SH-SY5Y (cell line): Measurements from ENCODE around the gene LSR.

Source experiments
- GATA2 ChIP-seq: IDR thresholded peaks from 2 replicates; pipeline ENCODE4 v1.6.1; 2011; ENCODE audit warnings: mild to moderate bottlenecking, low read depth, low read length
- GATA3 ChIP-seq: IDR thresholded peaks from 2 replicates; pipeline ENCODE4 v1.6.1; 2011; ENCODE audit warnings: low read depth, mild to moderate bottlenecking, low read length, moderate library complexity

LSR gene

DNA sequence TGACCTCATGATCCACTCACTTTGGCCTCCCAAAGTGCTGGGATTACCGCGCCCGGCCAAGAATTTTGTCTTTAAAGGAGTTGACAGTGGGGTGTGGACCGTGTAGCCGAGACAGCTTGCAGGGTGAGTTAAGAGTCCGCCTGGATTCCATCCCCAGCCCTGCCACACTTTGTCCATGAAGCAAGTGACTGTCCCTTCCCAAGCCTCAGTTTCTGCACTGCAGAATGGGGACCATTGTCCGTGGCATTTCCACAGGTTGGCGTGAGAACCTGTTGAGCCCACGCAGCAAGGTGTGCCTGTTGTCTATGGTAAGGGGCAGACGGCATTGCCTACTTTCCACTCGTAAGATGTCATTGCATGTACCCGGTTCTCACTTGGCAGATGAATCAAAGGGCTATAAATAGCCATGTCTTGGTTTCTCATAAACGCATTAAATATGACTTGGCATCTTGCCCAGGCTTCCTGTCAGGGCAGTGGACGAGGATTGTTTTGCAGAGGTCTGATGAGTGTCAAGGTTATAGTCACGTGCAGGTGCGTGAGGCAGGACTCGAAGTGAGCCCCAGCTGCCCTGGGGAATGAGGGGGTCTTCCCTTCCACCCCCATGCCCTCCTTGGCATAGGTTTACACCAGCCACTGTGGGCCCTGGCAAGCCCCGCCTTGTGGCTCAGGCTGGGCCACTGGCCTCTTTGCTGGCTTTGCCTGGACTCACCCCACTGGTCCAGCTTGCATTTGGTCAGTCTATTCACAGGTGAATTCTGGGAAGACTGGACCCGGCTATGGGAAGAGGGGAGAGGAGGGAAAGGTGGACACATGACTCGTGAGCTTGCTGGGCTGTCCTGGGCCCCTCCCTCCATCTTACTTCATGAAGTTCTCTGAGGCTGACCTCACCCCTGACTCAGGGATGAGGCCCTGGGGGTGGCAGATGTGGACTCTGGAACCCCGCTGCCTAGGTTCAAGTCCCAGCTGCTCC lies 34.9 kb upstream of the LSR start:
- TF ChIP-seq GATA3: no peak
- no peak for TF ChIP-seq GATA2

DNA sequence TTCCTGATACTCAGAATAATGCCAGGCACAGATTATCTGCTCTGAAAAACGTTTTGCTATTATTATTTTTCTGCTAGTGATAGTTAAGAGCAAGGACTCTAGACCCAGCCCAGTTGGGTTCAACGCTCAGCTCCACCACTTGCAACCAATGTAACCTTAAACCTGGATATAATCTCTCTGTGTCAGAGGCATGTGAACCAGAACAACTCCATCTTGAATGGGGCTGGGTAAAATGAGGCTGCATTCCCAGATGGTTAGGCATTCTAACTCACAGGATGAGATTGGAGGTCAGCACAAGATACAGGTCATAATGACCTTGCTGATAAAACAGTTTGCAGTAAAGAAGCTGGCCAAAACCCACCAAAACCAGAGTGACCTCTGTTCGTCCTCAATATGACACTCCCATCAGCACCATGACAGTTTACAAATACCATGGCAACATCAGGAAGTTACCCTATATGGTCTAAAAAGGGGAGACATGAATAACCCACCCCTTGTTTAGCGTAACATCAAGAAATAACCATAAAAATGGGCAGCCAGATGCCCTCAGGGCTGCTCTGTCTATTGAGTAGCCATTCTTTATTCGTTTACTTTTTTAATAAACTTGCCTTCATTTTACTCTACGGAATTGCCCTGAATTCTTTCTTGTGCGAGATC lies 33.9 kb upstream of the LSR start:
- no peak for TF ChIP-seq GATA3
- no peak for TF ChIP-seq GATA2

DNA sequence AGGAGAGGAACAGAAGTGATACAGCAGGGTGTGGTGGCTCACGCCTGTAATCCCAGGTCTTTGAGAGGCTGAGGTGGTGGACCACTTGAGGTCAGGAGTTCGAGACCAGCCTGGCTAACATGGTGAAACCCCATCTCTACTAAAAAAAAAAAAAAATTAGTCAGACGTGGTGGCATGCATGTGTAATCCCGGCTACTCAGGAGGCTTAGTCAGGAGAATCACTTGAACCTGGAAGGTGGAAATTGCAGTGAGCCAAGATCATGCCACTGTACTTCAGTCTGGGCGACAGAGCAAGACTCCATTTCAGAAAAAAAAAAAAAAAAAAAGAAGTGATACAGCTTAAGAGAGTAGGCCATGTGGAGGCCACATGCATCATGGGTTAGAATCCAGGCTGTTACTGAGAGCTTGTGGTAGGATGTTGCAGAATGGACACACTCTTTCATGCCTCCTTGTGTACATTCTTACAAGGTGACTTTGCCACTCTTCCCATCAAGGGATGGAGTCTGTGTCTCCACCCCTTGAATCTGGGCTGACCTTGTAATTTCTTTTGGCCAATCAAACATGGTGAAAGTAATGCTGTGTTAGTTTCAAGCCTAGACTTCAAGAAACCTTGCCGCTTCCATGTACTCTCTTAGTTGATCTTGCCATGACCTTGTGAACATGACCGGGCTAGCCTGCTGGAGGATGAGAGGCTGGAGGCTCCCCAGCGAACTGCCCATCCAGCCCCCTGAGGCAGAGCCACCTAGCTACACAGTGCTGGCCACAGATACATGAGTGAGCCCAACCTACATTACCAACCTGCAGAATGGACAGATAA lies 32.6 kb upstream of the LSR start:
- TF ChIP-seq GATA3: no peak
- TF ChIP-seq GATA2: no peak

DNA sequence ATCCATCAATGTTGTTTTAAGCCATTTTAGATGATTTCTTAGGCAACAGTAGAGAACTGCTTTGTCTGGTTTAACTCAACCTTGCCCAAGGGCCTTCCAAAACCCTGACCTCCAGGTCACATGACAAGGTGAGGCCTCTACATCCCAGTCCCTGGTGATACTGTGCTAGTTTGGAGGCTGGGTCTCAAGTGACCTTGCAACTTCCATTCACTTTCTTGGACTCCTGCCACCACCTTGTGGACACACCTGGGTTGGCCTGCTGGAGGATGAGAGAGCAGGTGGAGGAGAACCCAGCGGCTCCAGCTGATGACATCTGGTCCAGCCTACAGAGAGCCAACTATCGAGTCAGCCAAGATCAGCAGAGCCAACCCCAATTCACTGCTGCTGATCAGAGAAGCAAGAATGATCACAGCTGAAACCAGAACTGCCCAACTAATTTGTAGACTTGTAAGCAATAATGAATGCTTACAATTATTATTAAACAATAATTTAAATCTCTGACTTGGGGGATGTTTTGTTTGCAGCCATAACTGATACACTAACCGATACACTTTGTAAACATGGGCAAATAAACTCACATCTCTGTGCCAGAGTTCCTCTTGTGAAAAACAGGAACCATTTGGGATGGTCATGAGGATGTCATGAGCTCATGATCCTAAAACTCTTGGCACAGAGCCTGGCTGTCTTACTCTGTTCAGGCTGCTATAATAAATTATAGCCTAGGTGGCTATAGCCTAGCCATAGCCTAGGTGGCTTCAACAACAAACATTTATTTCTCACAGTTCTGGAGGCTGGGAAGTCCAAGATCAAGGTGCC lies 31.8 kb upstream of the LSR start:
- TF ChIP-seq GATA2: no peak
- no peak for TF ChIP-seq GATA3

DNA sequence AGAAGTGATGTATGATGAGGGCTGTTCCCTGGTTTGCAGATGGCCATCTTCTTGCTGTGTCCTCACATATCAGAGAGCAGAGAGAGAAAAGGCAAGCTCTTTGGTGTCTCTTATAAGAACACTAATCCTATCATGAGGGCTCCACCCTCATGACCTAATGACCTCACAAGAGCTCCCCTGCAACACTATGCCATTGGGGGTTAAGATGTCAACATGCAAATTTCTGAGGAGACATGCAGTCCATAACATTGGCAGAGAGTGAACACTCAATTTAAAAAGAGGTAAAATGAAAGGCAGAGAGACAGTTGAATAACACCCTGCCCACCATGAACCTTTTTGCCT lies 31.2 kb upstream of the LSR start:
- TF ChIP-seq GATA2 (no peak), GATA3 (no peak)

DNA sequence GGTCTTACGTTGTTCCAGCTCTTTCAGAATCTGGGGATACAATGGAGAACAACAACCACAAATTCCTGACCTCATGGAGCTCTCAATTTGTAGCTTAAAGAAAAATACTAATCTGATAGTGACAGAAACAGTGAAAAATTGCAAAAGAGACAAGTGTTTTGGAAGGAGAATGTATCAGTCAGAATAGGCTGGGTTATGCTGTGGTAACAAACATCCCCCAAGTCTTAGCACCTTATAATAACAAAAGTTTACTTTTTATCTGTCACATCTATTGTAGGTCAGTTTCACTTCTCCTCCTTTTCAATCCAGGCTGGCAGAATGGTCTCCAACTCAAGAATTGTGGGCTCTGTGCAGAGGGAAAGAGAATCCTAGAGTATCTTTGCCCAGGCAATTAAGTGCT lies 29.8 kb upstream of the LSR start:
- TF ChIP-seq GATA3 (no peak), GATA2 (no peak)

DNA sequence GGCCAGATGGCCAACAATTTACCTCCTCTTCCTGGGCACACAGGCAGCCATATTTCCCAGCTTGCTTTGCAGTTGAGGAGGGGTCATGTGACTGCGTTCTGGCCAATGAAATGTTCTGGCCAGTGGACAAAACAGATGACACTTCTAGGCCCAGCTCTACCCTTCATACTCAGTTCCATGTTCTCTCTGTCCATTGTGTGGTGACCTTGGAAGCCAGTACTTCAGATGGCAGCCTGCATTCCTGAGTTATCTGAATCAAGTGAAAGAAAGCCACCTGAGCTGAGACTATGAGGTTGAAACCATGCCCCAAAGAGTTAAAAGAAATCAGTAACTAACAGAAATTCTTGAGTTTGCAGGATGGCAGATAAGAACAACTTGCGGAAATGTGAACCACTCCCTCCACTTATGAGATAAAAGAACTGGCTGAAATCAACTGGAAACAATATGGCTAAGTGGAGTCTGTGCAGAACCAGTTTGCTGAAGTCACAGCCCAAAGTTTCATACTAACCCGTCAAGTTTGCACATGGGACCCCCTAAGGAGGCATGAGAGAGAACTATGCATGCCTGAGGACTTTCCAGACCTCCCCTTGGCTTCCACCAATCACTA lies 28.4 kb upstream of the LSR start:
- no peak for TF ChIP-seq GATA2
- no peak for TF ChIP-seq GATA3

DNA sequence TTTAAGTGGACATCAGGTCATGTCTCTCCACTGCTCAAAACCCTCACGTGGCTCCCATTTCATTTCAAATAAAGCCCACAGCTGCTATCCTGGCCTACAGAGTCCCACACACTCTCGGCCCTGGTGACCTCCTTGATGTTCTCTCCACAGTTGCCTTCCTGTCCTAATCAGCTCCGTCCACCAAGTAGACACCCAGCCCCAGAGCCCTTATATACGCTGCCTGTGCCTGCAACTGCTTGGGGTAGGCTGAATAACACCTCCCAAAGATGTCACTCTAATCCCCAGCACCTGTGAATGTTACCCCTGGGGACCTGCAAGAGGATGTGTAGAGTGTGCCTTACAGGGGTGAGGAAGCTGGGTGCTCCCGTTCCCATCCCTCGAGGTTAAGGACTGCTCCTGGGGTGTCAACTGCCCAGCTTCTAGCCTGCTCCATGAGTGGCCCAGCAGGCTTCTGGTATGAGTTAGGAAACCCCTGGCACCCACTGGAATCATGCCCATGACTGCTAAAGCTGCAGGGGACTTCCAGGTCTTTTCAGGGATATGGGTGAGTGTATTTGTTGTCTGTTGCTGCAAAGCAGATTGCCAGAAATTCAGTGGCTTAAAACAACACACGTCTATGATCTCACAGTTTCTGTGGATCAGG lies 26.3 kb upstream of the LSR start:
- TF ChIP-seq GATA2: no peak
- no peak for TF ChIP-seq GATA3

DNA sequence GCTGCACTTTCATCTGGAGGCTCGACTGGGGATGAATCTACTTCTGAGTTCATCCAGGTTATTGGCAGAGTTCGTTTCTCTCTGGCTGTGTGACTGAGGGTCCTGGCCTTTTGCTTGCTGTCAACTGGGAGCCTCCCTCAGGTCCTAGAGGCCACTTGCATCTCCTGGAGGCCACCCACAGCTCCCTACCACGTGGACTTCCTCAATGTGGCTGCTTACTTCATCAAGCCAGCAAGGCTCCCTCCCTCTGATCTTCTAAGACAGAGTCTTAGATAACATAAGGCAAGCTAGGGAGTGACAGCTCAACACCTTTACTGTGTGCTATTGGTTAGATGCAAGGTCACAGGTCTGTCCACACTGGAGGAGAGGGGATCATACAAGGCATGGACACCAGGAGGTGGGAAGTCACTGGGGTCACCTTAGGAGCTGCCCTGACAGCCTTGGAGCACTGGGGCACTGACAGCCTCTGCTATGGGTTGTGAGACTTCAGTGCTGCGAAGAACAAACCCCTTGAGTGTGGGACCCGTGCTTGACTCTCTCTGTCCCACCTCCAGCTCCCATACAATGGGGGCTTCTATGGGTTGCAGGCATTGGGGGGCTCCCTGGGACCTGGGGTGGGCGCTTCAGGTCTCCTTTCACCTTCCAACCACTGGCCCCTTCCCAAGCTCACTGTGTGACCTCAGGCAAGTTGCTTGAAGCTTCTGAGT lies 25.6 kb upstream of the LSR start:
- TF ChIP-seq GATA3 (no peak), GATA2 (no peak)

DNA sequence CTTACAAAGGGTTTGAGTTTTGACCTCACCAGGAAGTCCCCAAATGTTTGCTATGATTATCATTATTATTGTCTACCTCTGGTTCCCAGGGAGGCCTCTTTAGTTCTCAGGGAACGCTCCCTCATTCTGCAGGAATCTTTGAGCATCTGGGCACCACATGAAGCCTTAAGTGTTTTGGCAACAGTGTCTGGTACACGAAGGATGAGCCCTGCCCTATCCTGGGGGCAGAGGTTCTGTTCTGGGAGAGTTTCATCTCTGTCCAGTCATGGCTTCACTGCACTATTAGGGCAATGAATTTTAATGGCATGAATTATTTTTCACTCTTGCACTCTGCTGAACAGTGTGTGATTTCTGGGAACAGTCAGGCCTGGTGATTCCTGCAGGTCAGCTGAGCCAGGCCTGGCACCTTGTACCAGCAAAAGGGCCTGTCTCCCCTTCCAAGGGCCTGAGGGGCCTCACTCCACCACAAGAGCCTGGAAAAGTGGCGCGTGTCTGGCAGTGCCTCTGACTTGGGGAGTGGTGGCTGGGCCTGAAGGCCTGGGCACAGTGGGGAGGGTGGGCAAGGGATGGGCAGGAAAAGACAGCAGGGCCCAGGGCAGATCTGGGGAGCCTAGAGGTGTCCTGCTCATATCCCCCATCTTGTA lies 24.8 kb upstream of the LSR start:
- TF ChIP-seq GATA2 (no peak), GATA3 (no peak)

DNA sequence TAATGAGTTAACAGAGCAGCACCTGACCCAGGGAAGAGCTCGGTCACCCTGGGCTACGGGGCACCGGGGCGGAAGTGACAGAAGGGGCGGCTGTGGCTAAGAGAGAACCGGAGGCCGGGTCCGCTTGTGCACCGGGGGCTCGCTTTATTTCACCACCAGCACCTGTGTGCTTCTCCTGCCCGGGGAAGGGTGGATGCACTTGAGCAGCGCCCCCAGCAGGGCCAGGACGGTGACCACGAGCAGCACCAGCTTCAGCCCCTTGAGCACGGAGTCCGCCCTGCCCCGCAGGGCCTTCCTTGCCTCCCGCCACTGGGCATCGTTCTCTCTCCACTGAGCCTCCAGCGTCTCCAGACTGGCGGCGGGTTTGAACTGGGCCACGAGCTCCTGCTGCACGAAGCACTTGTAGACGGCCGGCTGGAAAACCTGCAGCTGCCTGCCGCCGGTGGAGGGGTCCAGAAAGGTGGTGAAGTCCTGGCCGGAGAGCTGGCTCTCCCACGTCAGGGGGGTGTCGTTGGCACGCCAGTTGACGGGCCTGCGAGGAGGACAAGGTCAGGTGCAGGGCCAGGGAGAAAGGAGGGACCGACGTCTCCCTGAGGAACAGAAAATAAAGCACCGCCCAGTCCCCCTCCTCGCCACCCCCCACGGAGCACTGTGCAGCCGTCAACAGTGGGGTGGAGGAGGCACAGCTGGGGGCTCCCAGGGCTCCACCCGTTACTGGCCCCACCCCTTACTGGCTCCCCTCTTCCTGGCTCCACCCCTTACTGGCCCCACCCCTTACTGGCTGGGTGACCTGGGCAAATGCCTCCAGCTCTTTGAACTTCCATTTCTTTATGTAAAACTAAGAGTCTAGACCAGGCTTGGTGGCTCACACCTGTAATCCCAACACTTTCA lies 23.9 kb upstream of the LSR start:
- TF ChIP-seq GATA2: no peak
- TF ChIP-seq GATA3: no peak
